Neuronal stem cell (in vitro differentiated cells): Measurements from ENCODE around the gene PNLIPRP2.

Source experiments
- DNase-seq: peaks from one replicate; pipeline ENCODE4 v3.0.0-alpha.2; 2013; ENCODE audit warnings: low spot score
- H2AFZ ChIP-seq: one replicate; pipeline ENCODE4 v1.6.1; 2013; ENCODE audit warnings: mild to moderate bottlenecking, low read length, inconsistent platforms
- H2AK5ac ChIP-seq: 2 replicates; pipeline ENCODE4 v1.6.1; 2013; ENCODE audit warnings: low read depth, mild to moderate bottlenecking, inconsistent platforms, low read length, moderate library complexity, mixed read lengths
- H2BK120ac ChIP-seq: 2 replicates; pipeline ENCODE4 v1.6.1; 2013; ENCODE audit warnings: low read depth, mild to moderate bottlenecking, inconsistent platforms, low read length, moderate library complexity, mixed read lengths
- H2BK12ac ChIP-seq: one replicate; pipeline ENCODE4 v1.6.1; 2013; ENCODE audit warnings: low read length, inconsistent platforms
- H2BK15ac ChIP-seq: 2 replicates; pipeline ENCODE4 v1.6.1; 2013; ENCODE audit warnings: mild to moderate bottlenecking, low read length, inconsistent platforms, mixed read lengths
- H2BK5ac ChIP-seq: one replicate; pipeline ENCODE4 v1.6.1; 2013; ENCODE audit warnings: inconsistent platforms, mild to moderate bottlenecking, low read length, moderate library complexity
- H3K14ac ChIP-seq: one replicate; pipeline ENCODE4 v1.6.1; 2013; ENCODE audit warnings: low read length, inconsistent platforms
- H3K18ac ChIP-seq: 2 replicates; pipeline ENCODE4 v1.6.1; 2013; ENCODE audit warnings: low read length, inconsistent platforms
- H3K23ac ChIP-seq: 2 replicates; pipeline ENCODE4 v1.6.1; 2013; ENCODE audit warnings: low read depth, mild to moderate bottlenecking, mixed read lengths, low read length, inconsistent platforms; ENCODE audit not compliant: poor library complexity
- H3K27ac ChIP-seq: replicated peaks from 3 replicates; pipeline ENCODE4 v1.5.1; 2013; ENCODE audit warnings: low read length, inconsistent platforms
- H3K27me3 ChIP-seq, 3 experiments: 2 replicates each; pipeline ENCODE4 v1.6.1; 2013; ENCODE audit warnings: low read length in 3 of 3, mild to moderate bottlenecking in 2 of 3, inconsistent platforms in 1 of 3, low read depth in 1 of 3, mixed read lengths in 1 of 3, moderate library complexity in 1 of 3; ENCODE audit not compliant: control insufficient read depth in 3 of 3, insufficient read depth in 3 of 3
- H3K36me3 ChIP-seq, 2 donors: replicated peaks in 1 of 2; 2 replicates each; pipeline ENCODE4 v1.6.1; 2013; ENCODE audit warnings: low read length in 2 of 2; ENCODE audit not compliant: control insufficient read depth in 2 of 2, insufficient read depth in 2 of 2
- H3K4ac ChIP-seq: 2 replicates; pipeline ENCODE4 v1.6.1; 2013; ENCODE audit warnings: inconsistent platforms, mild to moderate bottlenecking, low read length, moderate library complexity
- H3K4me1 ChIP-seq, 2 donors: 1 replicate in 1 of 2; 2 replicates in 1 of 2; pipeline ENCODE4 v1.6.1; 2013; ENCODE audit warnings: low read length in 2 of 2, low read depth in 1 of 2; ENCODE audit not compliant: control insufficient read depth in 2 of 2, insufficient read depth in 1 of 2
- H3K4me2 ChIP-seq: one replicate; pipeline ENCODE4 v1.6.1; 2013; ENCODE audit warnings: mild to moderate bottlenecking, low read length, inconsistent platforms; ENCODE audit not compliant: insufficient read depth, poor library complexity, severe bottlenecking
- H3K4me3 ChIP-seq, 2 donors: 2 replicates each; pipeline ENCODE4 v1.5.1; 2013; ENCODE audit warnings: low read length in 2 of 2, mild to moderate bottlenecking in 2 of 2, inconsistent platforms in 1 of 2, moderate library complexity in 1 of 2
- H3K79me1 ChIP-seq: one replicate; pipeline ENCODE4 v1.6.1; 2013; ENCODE audit warnings: low read depth, mild to moderate bottlenecking, inconsistent platforms, low read length, moderate library complexity
- H3K9ac ChIP-seq: one replicate; pipeline ENCODE4 v1.6.1; 2013; ENCODE audit warnings: mild to moderate bottlenecking, low read depth, low read length, inconsistent platforms; ENCODE audit not compliant: poor library complexity
- H3K9me3 ChIP-seq, 2 donors: replicated peaks in 1 of 2; 2 replicates each; pipeline versions ENCODE3 to v1.6.1; 2013; ENCODE audit warnings: low read length in 2 of 2, mild to moderate bottlenecking in 2 of 2, inconsistent platforms in 1 of 2, low read depth in 1 of 2, mixed read lengths in 1 of 2, moderate library complexity in 1 of 2; ENCODE audit not compliant: control insufficient read depth in 2 of 2, insufficient read depth in 1 of 2
- H4K8ac ChIP-seq: one replicate; pipeline ENCODE4 v1.6.1; 2013; ENCODE audit warnings: low read depth, mild to moderate bottlenecking, inconsistent platforms, low read length, moderate library complexity
- H4K91ac ChIP-seq: one replicate; pipeline ENCODE4 v1.6.1; 2013; ENCODE audit warnings: low read length, low read depth, mild to moderate bottlenecking, inconsistent platforms; ENCODE audit not compliant: poor library complexity
- WGBS, 2 donors: extraction: QIAGEN DNeasy Blood & Tissue Kit; methylation state at CpG; one replicate each; pipeline ENCODE4 v1.1.7; 2013; ENCODE audit warnings: missing lambda C conversion rate in 2 of 2, mixed read lengths in 1 of 2; ENCODE audit not compliant: insufficient read length in 2 of 2, insufficient replicate concordance in 1 of 2; ENCODE audit errors: extremely low coverage in 2 of 2; 5-methylcytosine and 5-hydroxymethylcytosine counted together

PNLIPRP2 gene

GRCh38 chr10:116602648-116603400, 17.9 kb upstream of the PNLIPRP2 start:
- Histone ChIP-seq H3K23ac (no peak overlapping the region), H3K9me3 (no peaks in the 10 kb centered on the region), H4K8ac (no peak overlapping the region), H3K27ac (no peak overlapping the region), H3K18ac (no peak overlapping the region), H2AFZ (no peak overlapping the region), H2BK120ac (no peak overlapping the region), H3K4ac (no peak overlapping the region), H2BK12ac (no peak overlapping the region), H2BK15ac (no peak overlapping the region), H4K91ac (peak overlapping the region; percentile 18), H3K79me1 (no peaks in the 10 kb centered on the region), H2BK5ac (no peak overlapping the region), H3K9ac (no peak overlapping the region), H3K14ac (no peak overlapping the region), H3K4me2 (no peak overlapping the region), H3K36me3 (no peaks in the 10 kb centered on the region), H3K27me3 (no peaks in the 10 kb centered on the region), H2AK5ac (no peak overlapping the region), H3K4me1 (no peaks in the 10 kb centered on the region), H3K4me3 (no peak overlapping the region)
- DNase-seq, result no peak
- WGBS, 2 donors, result no CpG with 5 or more reads among the region's 10 CpGs

GRCh38 chr10:116606061-116606483, 14.7 kb upstream of the PNLIPRP2 start:
- Histone ChIP-seq H4K91ac (no peak overlapping the region), H2BK15ac (no peak overlapping the region), H3K9me3 (peaks cover 0 to 5% of the 10 kb centered on the region in 2 donors), H3K14ac (no peak overlapping the region), H3K27me3 (no peaks in the 10 kb centered on the region), H3K27ac (no peak overlapping the region), H2BK5ac (no peak overlapping the region), H2AFZ (no peak overlapping the region), H3K4me3 (no peak overlapping the region), H3K18ac (no peak overlapping the region), H2BK12ac (no peak overlapping the region), H3K36me3 (no peaks in the 10 kb centered on the region), H2AK5ac (no peak overlapping the region), H2BK120ac (no peak overlapping the region), H3K23ac (no peak overlapping the region), H3K9ac (no peak overlapping the region), H3K79me1 (no peaks in the 10 kb centered on the region), H3K4me2 (no peak overlapping the region), H3K4ac (no peak overlapping the region), H4K8ac (no peak overlapping the region), H3K4me1 (no peaks in the 10 kb centered on the region)
- WGBS, 2 donors, result no CpG with 5 or more reads among the region's 8 CpGs
- DNase-seq, result no peak

- no peak overlapping the region for H2AFZ ChIP-seq
These were observed 13.4 kb upstream of the PNLIPRP2 start for GRCh38 chr10:116607336-116607735.

GRCh38 chr10:116608686-116609594, 11.8 kb upstream of the PNLIPRP2 start:
- Histone ChIP-seq H4K8ac (no peak overlapping the region), H3K36me3 (no peaks in the 10 kb centered on the region), H2BK12ac (no peak overlapping the region), H3K4me2 (peak overlapping the region; percentile 71), H3K27ac (no peak overlapping the region), H2BK5ac (no peak overlapping the region), H2AK5ac (no peak overlapping the region), H3K9ac (peak overlapping the region; percentile 22), H3K14ac (peak overlapping the region; percentile 56), H3K4me3 (peak overlapping the region in 1 of 2 donors; percentile 77), H2AFZ (no peak overlapping the region), H3K4me1 (no peaks in the 10 kb centered on the region), H3K23ac (peak overlapping the region; percentile 65), H3K9me3 (peaks cover 0 to 5% of the 10 kb centered on the region in 2 donors), H2BK120ac (no peak overlapping the region), H4K91ac (no peak overlapping the region), H3K27me3 (no peaks in the 10 kb centered on the region), H3K4ac (no peak overlapping the region), H3K18ac (peak overlapping the region; percentile 83), H2BK15ac (peak overlapping the region; percentile 2), H3K79me1 (no peaks in the 10 kb centered on the region)
- no peak for DNase-seq
- no CpG with 5 or more reads among the region's 41 CpGs for WGBS, 2 donors

More at GRCh38 chr10:116607336-116607735, 13.4 kb upstream of the PNLIPRP2 start:
- Histone ChIP-seq H3K4ac (no peak overlapping the region), H3K4me2 (no peak overlapping the region), H3K27me3 (no peaks in the 10 kb centered on the region), H2BK12ac (no peak overlapping the region), H3K9me3 (peaks cover 0 to 5% of the 10 kb centered on the region in 2 donors), H3K27ac (no peak overlapping the region), H2BK5ac (no peak overlapping the region), H3K4me3 (no peak overlapping the region), H3K14ac (no peak overlapping the region), H3K18ac (peak overlapping the region; percentile 36), H4K8ac (no peak overlapping the region), H3K23ac (no peak overlapping the region), H3K9ac (no peak overlapping the region), H2AK5ac (no peak overlapping the region), H2BK120ac (no peak overlapping the region), H4K91ac (no peak overlapping the region), H3K4me1 (no peaks in the 10 kb centered on the region), H2BK15ac (no peak overlapping the region), H3K36me3 (no peaks in the 10 kb centered on the region), H3K79me1 (no peaks in the 10 kb centered on the region)
- no CpG with 5 or more reads among the region's 6 CpGs for WGBS, 2 donors
- no peak for DNase-seq
